ENCODE results near the gene RBM19.

The RBM19 gene

GRCh38 chr12:113876160-113876559, 90.0 kb downstream of the RBM19 start:
- Histone ChIP-seq H3K9ac (ENCODE audit: low read length) (no peak overlapping the region), H3K4me3 (ENCODE audit: low read length) (no peak overlapping the region), H3K9me3 (ENCODE audit: control insufficient read depth, low read length) (no peaks in the 10 kb centered on the region), H3K27me3 (ENCODE audit: control insufficient read depth, insufficient read depth, low read length) (no peaks in the 10 kb centered on the region), H3K36me3 (ENCODE audit: control insufficient read depth, insufficient read depth, low read length) (no peaks in the 10 kb centered on the region), H3K4me1 (ENCODE audit: control insufficient read depth, insufficient read depth, low read length) (peaks cover 3% of the 10 kb centered on the region)

- Histone ChIP-seq H3K27me3 (ENCODE audit: control insufficient read depth, insufficient read depth, low read length) (no peaks in the 10 kb centered on the region), H3K4me3 (ENCODE audit: low read length) (no peak overlapping the region), H3K9me3 (ENCODE audit: control insufficient read depth, low read length) (no peaks in the 10 kb centered on the region), H3K36me3 (ENCODE audit: control insufficient read depth, insufficient read depth, low read length) (no peaks in the 10 kb centered on the region), H3K4me1 (ENCODE audit: control insufficient read depth, insufficient read depth, low read length) (peaks cover 3% of the 10 kb centered on the region), H3K9ac (ENCODE audit: low read length) (no peak overlapping the region)
Observed at GRCh38 chr12:113875691-113876090, 90.4 kb downstream of the RBM19 start.

GRCh38 chr12:113874999-113875561, 91.0 kb downstream of the RBM19 start:
- H3K9me3 ChIP-seq (ENCODE audit: control insufficient read depth, low read length), result no peaks in the 10 kb centered on the region
- peaks cover 3% of the 10 kb centered on the region for H3K4me1 ChIP-seq (ENCODE audit: control insufficient read depth, insufficient read depth, low read length)
- no peaks in the 10 kb centered on the region for H3K36me3 ChIP-seq (ENCODE audit: control insufficient read depth, insufficient read depth, low read length)
- no peak overlapping the region for H3K9ac ChIP-seq (ENCODE audit: low read length)
- no peaks in the 10 kb centered on the region for H3K27me3 ChIP-seq (ENCODE audit: control insufficient read depth, insufficient read depth, low read length)
- no peak overlapping the region for H3K4me3 ChIP-seq (ENCODE audit: low read length)

GRCh38 chr12:113874326-113874725, 91.8 kb downstream of the RBM19 start:
- Histone ChIP-seq H3K9ac (ENCODE audit: low read length) (no peak overlapping the region), H3K4me3 (ENCODE audit: low read length) (no peak overlapping the region), H3K27me3 (ENCODE audit: control insufficient read depth, insufficient read depth, low read length) (no peaks in the 10 kb centered on the region), H3K4me1 (ENCODE audit: control insufficient read depth, insufficient read depth, low read length) (peaks cover 3% of the 10 kb centered on the region), H3K36me3 (ENCODE audit: control insufficient read depth, insufficient read depth, low read length) (no peaks in the 10 kb centered on the region), H3K9me3 (ENCODE audit: control insufficient read depth, low read length) (no peaks in the 10 kb centered on the region)

- Histone ChIP-seq H3K36me3 (ENCODE audit: control insufficient read depth, insufficient read depth, low read length) (no peaks in the 10 kb centered on the region), H3K4me3 (ENCODE audit: low read length) (no peak overlapping the region), H3K27me3 (ENCODE audit: control insufficient read depth, insufficient read depth, low read length) (no peaks in the 10 kb centered on the region), H3K9ac (ENCODE audit: low read length) (no peak overlapping the region), H3K9me3 (ENCODE audit: control insufficient read depth, low read length) (no peaks in the 10 kb centered on the region), H3K4me1 (ENCODE audit: control insufficient read depth, insufficient read depth, low read length) (peaks cover 3% of the 10 kb centered on the region)
Observed at GRCh38 chr12:113873740-113874139, 92.4 kb downstream of the RBM19 start.

GRCh38 chr12:113870890-113871289, 95.2 kb downstream of the RBM19 start:
- Histone ChIP-seq H3K36me3 (ENCODE audit: control insufficient read depth, insufficient read depth, low read length) (no peaks in the 10 kb centered on the region), H3K9ac (ENCODE audit: low read length) (no peak overlapping the region), H3K27me3 (ENCODE audit: control insufficient read depth, insufficient read depth, low read length) (no peaks in the 10 kb centered on the region), H3K4me1 (ENCODE audit: control insufficient read depth, insufficient read depth, low read length) (peaks cover 3% of the 10 kb centered on the region), H3K9me3 (ENCODE audit: control insufficient read depth, low read length) (no peaks in the 10 kb centered on the region), H3K4me3 (ENCODE audit: low read length) (no peak overlapping the region)

GRCh38 chr12:113870035-113870434, 96.1 kb downstream of the RBM19 start:
- no peaks in the 10 kb centered on the region for H3K36me3 ChIP-seq (ENCODE audit: control insufficient read depth, insufficient read depth, low read length)
- H3K4me3 ChIP-seq (ENCODE audit: low read length), result no peak overlapping the region
- H3K9me3 ChIP-seq (ENCODE audit: control insufficient read depth, low read length), result no peaks in the 10 kb centered on the region
- H3K27me3 ChIP-seq (ENCODE audit: control insufficient read depth, insufficient read depth, low read length), result no peaks in the 10 kb centered on the region
- H3K4me1 ChIP-seq (ENCODE audit: control insufficient read depth, insufficient read depth, low read length), result no peaks in the 10 kb centered on the region
- no peak overlapping the region for H3K9ac ChIP-seq (ENCODE audit: low read length)

GRCh38 chr12:113868365-113868764, 97.8 kb downstream of the RBM19 start:
- Histone ChIP-seq H3K9me3 (ENCODE audit: control insufficient read depth, low read length) (no peaks in the 10 kb centered on the region), H3K4me1 (ENCODE audit: control insufficient read depth, insufficient read depth, low read length) (no peaks in the 10 kb centered on the region), H3K9ac (ENCODE audit: low read length) (no peak overlapping the region)

GRCh38 chr12:113867258-113867657, 98.9 kb downstream of the RBM19 start:
- Histone ChIP-seq H3K9ac (ENCODE audit: low read length) (no peak overlapping the region), H3K4me3 (ENCODE audit: low read length) (no peak overlapping the region), H3K36me3 (ENCODE audit: control insufficient read depth, insufficient read depth, low read length) (no peaks in the 10 kb centered on the region), H3K9me3 (ENCODE audit: control insufficient read depth, low read length) (no peaks in the 10 kb centered on the region), H3K4me1 (ENCODE audit: control insufficient read depth, insufficient read depth, low read length) (no peaks in the 10 kb centered on the region), H3K27me3 (ENCODE audit: control insufficient read depth, insufficient read depth, low read length) (no peaks in the 10 kb centered on the region)

More at GRCh38 chr12:113868365-113868764, 97.8 kb downstream of the RBM19 start:
- Histone ChIP-seq H3K36me3 (ENCODE audit: control insufficient read depth, insufficient read depth, low read length) (no peaks in the 10 kb centered on the region), H3K4me3 (ENCODE audit: low read length) (no peak overlapping the region), H3K27me3 (ENCODE audit: control insufficient read depth, insufficient read depth, low read length) (no peaks in the 10 kb centered on the region)

GRCh38 chr12:113866496-113866895, 99.6 kb downstream of the RBM19 start:
- Histone ChIP-seq H3K36me3 (ENCODE audit: control insufficient read depth, insufficient read depth, low read length) (no peaks in the 10 kb centered on the region), H3K4me3 (ENCODE audit: low read length) (no peak overlapping the region), H3K27me3 (ENCODE audit: control insufficient read depth, insufficient read depth, low read length) (no peaks in the 10 kb centered on the region), H3K9ac (ENCODE audit: low read length) (no peak overlapping the region), H3K9me3 (ENCODE audit: control insufficient read depth, low read length) (no peaks in the 10 kb centered on the region), H3K4me1 (ENCODE audit: control insufficient read depth, insufficient read depth, low read length) (no peaks in the 10 kb centered on the region)

GRCh38 chr12:113863455-113863845, 102.7 kb downstream of the RBM19 start:
- Histone ChIP-seq H3K27me3 (ENCODE audit: control insufficient read depth, insufficient read depth, low read length) (no peaks in the 10 kb centered on the region), H3K4me3 (ENCODE audit: low read length) (no peak overlapping the region), H3K9ac (ENCODE audit: low read length) (no peak overlapping the region), H3K36me3 (ENCODE audit: control insufficient read depth, insufficient read depth, low read length) (no peaks in the 10 kb centered on the region), H3K4me1 (ENCODE audit: control insufficient read depth, insufficient read depth, low read length) (no peaks in the 10 kb centered on the region), H3K9me3 (ENCODE audit: control insufficient read depth, low read length) (no peaks in the 10 kb centered on the region)

- no peak overlapping the region for H3K9ac ChIP-seq (ENCODE audit: low read length)
- no peaks in the 10 kb centered on the region for H3K9me3 ChIP-seq (ENCODE audit: control insufficient read depth, low read length)
- no peaks in the 10 kb centered on the region for H3K27me3 ChIP-seq (ENCODE audit: control insufficient read depth, insufficient read depth, low read length)
- H3K4me3 ChIP-seq (ENCODE audit: low read length), result no peak overlapping the region
- H3K36me3 ChIP-seq (ENCODE audit: control insufficient read depth, insufficient read depth, low read length), result no peaks in the 10 kb centered on the region
- H3K4me1 ChIP-seq (ENCODE audit: control insufficient read depth, insufficient read depth, low read length), result no peaks in the 10 kb centered on the region
Observed at GRCh38 chr12:113862590-113863454, 103.3 kb downstream of the RBM19 start.
